ENCODE results near the gene NPAS2. TPM values are rescaled to one million over a fixed set of nuclear protein-coding genes. Genes with fewer than 3 reads are reported as not detected.

Gene NPAS2
- total RNA-seq, 1 experiment from 2014 or later = 42.3 TPM

DNA sequence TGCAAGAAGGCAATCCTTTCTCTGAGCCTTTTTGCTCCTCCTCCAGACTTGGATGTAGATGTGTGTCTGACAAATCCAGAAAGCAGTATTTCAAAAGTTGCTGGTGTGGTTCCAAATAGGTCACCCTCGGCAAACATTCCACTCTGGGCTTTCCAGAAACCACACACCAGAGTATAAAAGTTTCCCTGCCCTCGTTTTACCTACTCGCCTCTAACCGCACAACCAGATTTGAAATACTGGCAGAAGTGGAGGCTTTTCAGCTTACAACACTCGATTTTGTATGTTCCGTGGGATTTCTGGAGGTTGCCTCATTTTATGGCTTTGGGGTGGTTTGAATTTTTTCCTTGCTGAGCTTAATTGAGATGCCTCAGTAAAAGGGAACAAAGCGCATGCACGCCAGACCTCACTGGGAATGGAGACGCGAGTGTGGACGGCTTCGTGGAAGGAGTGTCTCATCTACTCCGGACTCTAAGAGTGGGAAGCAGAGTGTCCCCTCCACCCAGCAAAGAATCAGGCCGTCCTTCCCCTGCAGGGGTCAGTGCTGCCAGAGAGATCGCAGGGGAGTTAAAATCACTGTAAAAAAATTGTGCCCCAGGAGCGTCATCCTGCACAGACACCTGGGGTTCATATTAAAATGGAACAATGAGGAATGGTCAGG lies 138.2 kb downstream of the NPAS2 start:
- DNase-seq (ENCODE audit: extremely low read depth, low read depth) = no peak

DNA sequence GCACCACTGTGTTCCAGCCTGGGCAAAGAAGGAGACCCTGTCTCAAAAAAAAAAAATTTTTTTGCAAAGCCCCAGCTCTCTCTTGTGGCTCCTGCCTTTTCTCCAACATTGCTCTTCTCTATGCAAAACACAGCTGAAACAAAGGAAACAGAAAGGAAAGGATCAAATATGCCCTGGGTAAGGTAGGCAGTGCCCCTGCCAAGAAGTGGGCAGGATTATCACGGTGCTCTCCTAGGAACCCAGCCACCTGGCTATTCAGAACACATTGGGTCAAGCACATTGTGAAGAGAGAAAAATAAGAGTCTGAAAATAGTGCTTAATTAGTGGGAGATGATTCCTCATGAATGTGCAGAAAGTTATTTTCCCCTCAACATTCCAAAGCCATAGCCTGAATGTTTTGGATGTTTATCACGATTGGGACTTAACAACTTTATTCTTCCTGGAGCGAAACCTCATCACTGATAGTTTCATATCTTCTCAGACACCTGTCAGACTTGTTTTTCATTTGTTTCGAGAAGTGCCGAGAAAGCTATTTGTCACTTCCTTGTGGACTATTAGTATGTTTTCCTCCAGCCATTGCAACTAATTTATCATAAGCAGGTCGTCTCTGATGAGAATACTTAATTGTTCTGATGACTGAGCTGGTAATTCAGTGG lies 139.4 kb downstream of the NPAS2 start:
- DNase-seq (ENCODE audit: extremely low read depth, low read depth) = no peak

DNA sequence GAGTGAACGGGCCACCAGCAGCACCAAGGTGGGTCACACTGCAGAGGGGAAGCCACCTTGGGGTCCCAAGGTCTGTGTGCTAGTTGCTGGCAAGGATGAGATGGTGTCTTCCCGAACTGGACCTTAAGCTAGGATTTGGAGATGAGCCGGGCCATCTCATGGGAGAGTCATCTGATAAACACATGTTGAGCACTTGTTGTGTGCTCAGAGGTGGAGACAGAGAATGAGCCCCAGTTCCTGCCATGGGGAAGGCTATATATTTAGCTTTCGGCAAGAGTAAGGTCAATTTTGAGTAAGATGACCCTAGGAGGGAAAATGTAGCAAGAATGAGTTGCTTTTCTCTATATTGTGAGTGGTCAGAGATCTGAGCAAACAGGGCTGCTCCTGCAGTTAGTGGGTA lies 140.7 kb downstream of the NPAS2 start:
- no peak for DNase-seq (ENCODE audit: extremely low read depth, low read depth)

GRCh38 chr2:100962366-100963025 lies 142.6 kb downstream of the NPAS2 start:
- no peak for DNase-seq (ENCODE audit: extremely low read depth, low read depth)

DNA sequence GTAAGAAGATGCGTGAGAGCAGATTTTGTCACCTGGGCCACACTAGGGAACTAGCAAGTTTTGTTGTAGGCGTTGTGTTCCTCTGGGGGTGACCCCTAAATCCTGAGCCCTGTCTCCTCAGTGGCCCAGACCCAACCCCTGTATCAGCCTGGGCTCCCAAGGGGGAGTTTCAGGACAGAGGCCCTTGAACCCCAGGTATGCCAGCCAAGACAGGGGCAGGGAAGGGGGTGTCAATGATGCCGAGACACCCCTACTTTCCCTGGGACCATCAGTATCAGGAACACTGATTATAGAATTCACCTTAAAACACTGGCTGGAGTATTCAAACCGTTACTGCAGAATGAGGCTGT lies 143.1 kb downstream of the NPAS2 start:
- DNase-seq (ENCODE audit: extremely low read depth, low read depth) = no peak

- no peak for DNase-seq (ENCODE audit: extremely low read depth, low read depth)
Measured at GRCh38 chr2:100964222-100964621, 144.3 kb downstream of the NPAS2 start.

GRCh38 chr2:100964681-100965169 lies 144.8 kb downstream of the NPAS2 start:
- no peak for DNase-seq (ENCODE audit: extremely low read depth, low read depth)

GRCh38 chr2:100965596-100965995 lies 145.7 kb downstream of the NPAS2 start:
- DNase-seq (ENCODE audit: extremely low read depth, low read depth) = no peak

DNA sequence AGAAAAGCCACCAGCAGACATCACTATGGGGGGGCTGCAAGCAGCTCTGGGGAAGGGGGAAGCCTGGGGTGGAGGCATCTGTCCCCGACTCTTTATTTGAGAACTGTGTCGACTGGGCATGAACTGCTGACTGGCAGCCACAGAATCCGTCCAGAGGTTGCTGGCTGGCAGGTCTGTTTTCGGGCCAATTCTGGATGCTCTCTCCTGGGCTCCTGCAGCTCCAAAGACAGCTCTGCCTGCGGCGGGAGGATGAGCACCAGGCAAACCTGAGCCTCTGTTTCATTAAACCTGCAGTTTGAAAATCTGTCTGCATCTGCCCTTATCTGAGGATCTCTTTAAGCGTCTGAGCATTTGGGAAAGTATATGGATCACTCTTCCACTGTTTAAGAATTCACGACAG lies 147.8 kb downstream of the NPAS2 start:
- no peak for DNase-seq (ENCODE audit: extremely low read depth, low read depth)

DNA sequence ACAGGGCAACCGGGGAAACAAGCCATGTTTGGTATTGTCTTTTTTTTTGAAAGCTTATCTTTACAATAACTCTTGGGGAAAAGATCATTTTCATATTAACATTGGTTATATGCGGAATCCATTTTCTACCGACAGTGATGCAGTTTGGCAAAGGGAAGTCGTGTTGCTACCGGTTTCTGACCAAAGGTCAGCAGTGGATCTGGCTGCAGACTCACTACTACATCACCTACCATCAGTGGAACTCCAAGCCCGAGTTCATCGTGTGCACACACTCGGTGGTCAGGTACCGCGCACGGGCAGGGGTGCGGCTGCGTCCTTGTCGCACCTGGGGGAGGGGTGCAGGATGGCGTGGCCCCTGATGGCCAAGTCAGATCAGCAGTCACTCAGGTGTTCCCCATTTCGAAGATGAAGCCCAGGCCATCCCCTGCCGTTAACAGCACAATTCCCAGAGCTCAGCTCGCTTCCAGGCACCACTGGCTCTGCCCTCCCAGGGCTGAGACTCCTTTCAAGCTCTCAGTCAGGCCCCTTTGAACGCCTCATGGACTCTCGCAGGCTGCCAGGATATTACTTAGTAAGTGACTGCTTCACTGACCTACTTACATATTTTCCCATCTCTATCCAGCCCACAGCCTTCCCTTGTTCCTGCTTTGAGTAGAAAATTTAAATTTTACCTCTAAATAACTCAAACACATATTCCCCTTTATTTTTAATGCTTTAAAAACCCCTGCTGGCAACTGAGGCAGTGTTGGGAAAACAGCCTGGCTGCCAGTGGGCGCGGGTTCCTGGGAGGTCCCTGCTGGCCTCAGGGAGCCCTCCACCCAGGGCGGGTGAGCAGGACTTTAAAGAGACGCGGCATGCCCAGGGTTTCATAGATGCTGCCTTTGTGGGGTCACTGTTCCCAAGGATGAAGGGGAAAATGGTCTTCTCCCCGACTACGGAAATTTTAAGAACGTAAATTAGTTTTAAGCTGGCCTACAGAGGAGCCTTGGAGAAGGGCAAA lies 148.5 kb downstream of the NPAS2 start:
- DNase-seq (ENCODE audit: extremely low read depth, low read depth) = no peak

GRCh38 chr2:100969998-100970397 lies 150.1 kb downstream of the NPAS2 start:
- no peak for DNase-seq (ENCODE audit: extremely low read depth, low read depth)

- DNase-seq (ENCODE audit: extremely low read depth, low read depth) = no peak
Measured at GRCh38 chr2:100971221-100971620, 151.3 kb downstream of the NPAS2 start.

- DNase-seq (ENCODE audit: extremely low read depth, low read depth) = no peak
Measured at GRCh38 chr2:100972452-100972851, 152.5 kb downstream of the NPAS2 start.

GRCh38 chr2:100974712-100975520 lies 155.0 kb downstream of the NPAS2 start:
- DNase-seq (ENCODE audit: extremely low read depth, low read depth) = no peak

DNA sequence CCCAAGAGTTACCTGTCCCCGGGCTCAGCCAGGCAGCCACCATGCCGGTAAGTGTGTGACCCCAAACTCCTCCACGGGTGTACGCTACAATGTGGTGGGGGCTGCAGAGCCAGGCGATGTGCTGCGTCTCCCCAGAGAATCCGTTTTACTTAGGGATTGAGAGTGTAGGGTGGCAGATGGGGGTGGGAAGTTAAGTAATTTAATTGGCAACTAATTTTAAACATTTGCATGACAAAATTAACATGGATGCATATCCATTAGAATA lies 155.5 kb downstream of the NPAS2 start:
- DNase-seq (ENCODE audit: extremely low read depth, low read depth) = no peak

DNA sequence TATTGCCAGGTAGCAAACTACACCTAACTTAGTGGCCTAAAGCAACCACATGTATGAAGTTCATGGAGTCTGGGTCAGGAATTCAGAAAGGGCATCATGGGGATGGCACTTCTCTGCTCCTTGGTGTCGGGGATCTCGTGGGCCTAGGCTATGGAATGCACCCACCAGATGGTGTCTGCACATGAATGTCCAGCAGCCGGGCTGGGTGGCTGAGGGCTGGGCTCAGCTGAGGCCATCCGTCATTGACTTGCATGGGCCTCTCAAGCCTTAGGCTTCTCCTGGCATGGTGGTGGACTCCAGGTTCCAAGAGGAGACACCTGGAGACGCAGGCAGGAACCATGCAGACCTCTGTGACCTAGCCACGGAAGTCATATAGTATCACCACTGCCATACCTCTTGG lies 156.1 kb downstream of the NPAS2 start:
- DNase-seq (ENCODE audit: extremely low read depth, low read depth) = no peak

- no peak for DNase-seq (ENCODE audit: extremely low read depth, low read depth)
Measured at GRCh38 chr2:100976645-100977391, 156.9 kb downstream of the NPAS2 start.

GRCh38 chr2:100977511-100977910 lies 157.6 kb downstream of the NPAS2 start:
- no peak for DNase-seq (ENCODE audit: extremely low read depth, low read depth)

GRCh38 chr2:100978582-100979191 lies 158.7 kb downstream of the NPAS2 start:
- no peak for DNase-seq (ENCODE audit: extremely low read depth, low read depth)

Data from NCI-H460 (cell line).